OCI-LY3 (cell line): ENCODE measurements around the gene DTD1.

Experiments used
- EZH2phosphoT487 ChIP-seq: fragments of 200-600 bp; shearing (Covaris generic); IDR thresholded peaks from 2 replicates; pipeline ENCODE4 v1.6.1; 2018; ENCODE audit warnings: antibody characterized with exemption, mixed run types, low read depth
- TF ChIP-seq, protein P1 (sequence below): fragments of 200-600, 300-600 bp; sonication (generic); IDR thresholded peaks from 2 replicates; pipeline ENCODE4 v1.5.1; 2014; ENCODE audit warnings: antibody characterized with exemption, low read length, low read depth

- TF ChIP-seq, protein P1, sequence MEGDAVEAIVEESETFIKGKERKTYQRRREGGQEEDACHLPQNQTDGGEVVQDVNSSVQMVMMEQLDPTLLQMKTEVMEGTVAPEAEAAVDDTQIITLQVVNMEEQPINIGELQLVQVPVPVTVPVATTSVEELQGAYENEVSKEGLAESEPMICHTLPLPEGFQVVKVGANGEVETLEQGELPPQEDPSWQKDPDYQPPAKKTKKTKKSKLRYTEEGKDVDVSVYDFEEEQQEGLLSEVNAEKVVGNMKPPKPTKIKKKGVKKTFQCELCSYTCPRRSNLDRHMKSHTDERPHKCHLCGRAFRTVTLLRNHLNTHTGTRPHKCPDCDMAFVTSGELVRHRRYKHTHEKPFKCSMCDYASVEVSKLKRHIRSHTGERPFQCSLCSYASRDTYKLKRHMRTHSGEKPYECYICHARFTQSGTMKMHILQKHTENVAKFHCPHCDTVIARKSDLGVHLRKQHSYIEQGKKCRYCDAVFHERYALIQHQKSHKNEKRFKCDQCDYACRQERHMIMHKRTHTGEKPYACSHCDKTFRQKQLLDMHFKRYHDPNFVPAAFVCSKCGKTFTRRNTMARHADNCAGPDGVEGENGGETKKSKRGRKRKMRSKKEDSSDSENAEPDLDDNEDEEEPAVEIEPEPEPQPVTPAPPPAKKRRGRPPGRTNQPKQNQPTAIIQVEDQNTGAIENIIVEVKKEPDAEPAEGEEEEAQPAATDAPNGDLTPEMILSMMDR: no peak
- no peak for TF ChIP-seq EZH2phosphoT487
Measured at GRCh38 chr20:18663932-18664331, 76.1 kb downstream of the DTD1 start.
